ENCODE results near the gene SORCS1. TPM values are rescaled to one million over a fixed set of nuclear protein-coding genes. Genes with fewer than 3 reads are reported as not detected.

The SORCS1 gene
- total RNA-seq, 1 donor from 2014 or later: 1.1 TPM

GRCh38 chr10:106655636-106656035, 508.9 kb downstream of the SORCS1 start:
- H3K4me2 ChIP-seq (ENCODE audit: low read length): no peak overlapping the region
- no peak overlapping the region for H3K4me3 ChIP-seq (ENCODE audit: insufficient read depth, low read depth, low read length)
- H3K4me1 Mint-ChIP-seq (ENCODE audit: low read depth, unreplicated experiment): no peaks in the 10 kb centered on the region
- no peaks in the 10 kb centered on the region for H3K27me3 Mint-ChIP-seq (ENCODE audit: low read depth, unreplicated experiment)
- no peak overlapping the region for H3K4me3 Mint-ChIP-seq (ENCODE audit: unreplicated experiment)
- no peaks in the 10 kb centered on the region for H3K27me3 ChIP-seq (ENCODE audit: insufficient read depth, low read length)
- TF ChIP-seq, protein P1, sequence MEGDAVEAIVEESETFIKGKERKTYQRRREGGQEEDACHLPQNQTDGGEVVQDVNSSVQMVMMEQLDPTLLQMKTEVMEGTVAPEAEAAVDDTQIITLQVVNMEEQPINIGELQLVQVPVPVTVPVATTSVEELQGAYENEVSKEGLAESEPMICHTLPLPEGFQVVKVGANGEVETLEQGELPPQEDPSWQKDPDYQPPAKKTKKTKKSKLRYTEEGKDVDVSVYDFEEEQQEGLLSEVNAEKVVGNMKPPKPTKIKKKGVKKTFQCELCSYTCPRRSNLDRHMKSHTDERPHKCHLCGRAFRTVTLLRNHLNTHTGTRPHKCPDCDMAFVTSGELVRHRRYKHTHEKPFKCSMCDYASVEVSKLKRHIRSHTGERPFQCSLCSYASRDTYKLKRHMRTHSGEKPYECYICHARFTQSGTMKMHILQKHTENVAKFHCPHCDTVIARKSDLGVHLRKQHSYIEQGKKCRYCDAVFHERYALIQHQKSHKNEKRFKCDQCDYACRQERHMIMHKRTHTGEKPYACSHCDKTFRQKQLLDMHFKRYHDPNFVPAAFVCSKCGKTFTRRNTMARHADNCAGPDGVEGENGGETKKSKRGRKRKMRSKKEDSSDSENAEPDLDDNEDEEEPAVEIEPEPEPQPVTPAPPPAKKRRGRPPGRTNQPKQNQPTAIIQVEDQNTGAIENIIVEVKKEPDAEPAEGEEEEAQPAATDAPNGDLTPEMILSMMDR (IDR thresholded peaks at IDR 0.05; ENCODE audit: insufficient read depth, low read depth, low read length): no peak
- TF ChIP-seq EZH2 (IDR thresholded peaks at IDR 0.05; ENCODE audit: insufficient read depth, low read length): no peak
- no peak overlapping the region for H3K27ac Mint-ChIP-seq (ENCODE audit: unreplicated experiment)
- no peak for FAIRE-seq
- no peaks in the 10 kb centered on the region for H3K79me2 ChIP-seq (ENCODE audit: insufficient read depth, low read length)
- no peaks in the 10 kb centered on the region for H4K20me1 ChIP-seq (ENCODE audit: insufficient read depth, low read length)
- H3K9me3 ChIP-seq (ENCODE audit: insufficient read depth, low read depth, low read length): no peaks in the 10 kb centered on the region
- H3K4me1 ChIP-seq (ENCODE audit: insufficient read depth, low read length): no peaks in the 10 kb centered on the region
- H3K36me3 ChIP-seq (ENCODE audit: insufficient read depth, low read length): no peaks in the 10 kb centered on the region
- H3K36me3 Mint-ChIP-seq (ENCODE audit: low read depth, unreplicated experiment): no peaks in the 10 kb centered on the region
- no peak overlapping the region for H3K27ac ChIP-seq (ENCODE audit: low read depth, low read length)
- no peak overlapping the region for H2AFZ ChIP-seq (ENCODE audit: low read depth, low read length)
- no peak for DNase-seq (ENCODE audit: low read depth)
- no peaks in the 10 kb centered on the region for H3K9me3 Mint-ChIP-seq (ENCODE audit: unreplicated experiment)
- H3K9ac ChIP-seq (ENCODE audit: low read length): no peak overlapping the region

GRCh38 chr10:106655165-106655564, 509.3 kb downstream of the SORCS1 start:
- no peaks in the 10 kb centered on the region for H3K4me1 Mint-ChIP-seq (ENCODE audit: low read depth, unreplicated experiment)
- H3K79me2 ChIP-seq (ENCODE audit: insufficient read depth, low read length): no peaks in the 10 kb centered on the region
- H3K27me3 Mint-ChIP-seq (ENCODE audit: low read depth, unreplicated experiment): no peaks in the 10 kb centered on the region
- no peak overlapping the region for H3K4me3 ChIP-seq (ENCODE audit: insufficient read depth, low read depth, low read length)
- FAIRE-seq: no peak
- no peak for DNase-seq (ENCODE audit: low read depth)
- no peak overlapping the region for H3K4me3 Mint-ChIP-seq (ENCODE audit: unreplicated experiment)
- H3K27ac Mint-ChIP-seq (ENCODE audit: unreplicated experiment): no peak overlapping the region
- H4K20me1 ChIP-seq (ENCODE audit: insufficient read depth, low read length): no peaks in the 10 kb centered on the region
- H3K9ac ChIP-seq (ENCODE audit: low read length): no peak overlapping the region
- no peak overlapping the region for H3K27ac ChIP-seq (ENCODE audit: low read depth, low read length)
- no peaks in the 10 kb centered on the region for H3K36me3 Mint-ChIP-seq (ENCODE audit: low read depth, unreplicated experiment)
- no peaks in the 10 kb centered on the region for H3K4me1 ChIP-seq (ENCODE audit: insufficient read depth, low read length)
- no peak overlapping the region for H3K4me2 ChIP-seq (ENCODE audit: low read length)
- no peaks in the 10 kb centered on the region for H3K9me3 ChIP-seq (ENCODE audit: insufficient read depth, low read depth, low read length)
- no peak overlapping the region for H2AFZ ChIP-seq (ENCODE audit: low read depth, low read length)
- no peaks in the 10 kb centered on the region for H3K36me3 ChIP-seq (ENCODE audit: insufficient read depth, low read length)
- H3K27me3 ChIP-seq (ENCODE audit: insufficient read depth, low read length): no peaks in the 10 kb centered on the region
- no peaks in the 10 kb centered on the region for H3K9me3 Mint-ChIP-seq (ENCODE audit: unreplicated experiment)
- no peak for TF ChIP-seq EZH2 (IDR thresholded peaks at IDR 0.05; ENCODE audit: insufficient read depth, low read length)
- TF ChIP-seq, protein P1 (IDR thresholded peaks at IDR 0.05; ENCODE audit: insufficient read depth, low read depth, low read length): no peak

DNA sequence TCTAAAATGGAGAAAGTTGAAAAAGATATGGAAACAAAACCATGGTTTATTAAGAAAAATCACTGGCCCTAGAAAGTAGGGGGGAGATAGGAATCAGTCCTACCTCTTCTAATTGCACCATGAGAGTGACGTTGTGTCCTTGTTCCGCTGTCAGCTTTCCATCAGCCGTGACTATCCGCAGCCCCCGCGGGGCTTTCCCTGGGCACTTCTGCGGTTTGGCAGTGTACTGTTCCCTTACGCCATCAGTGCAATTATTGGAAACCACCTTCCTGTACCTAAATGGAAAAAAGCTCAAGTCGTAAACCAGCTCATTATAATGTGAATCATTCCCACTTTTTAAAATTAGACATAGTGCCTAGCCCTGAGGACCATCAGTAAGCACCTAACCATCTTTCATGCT, 512.2 kb downstream of the SORCS1 start:
- H3K4me1 Mint-ChIP-seq (ENCODE audit: low read depth, unreplicated experiment): no peaks in the 10 kb centered on the region
- no peaks in the 10 kb centered on the region for H3K79me2 ChIP-seq (ENCODE audit: insufficient read depth, low read length)
- H3K27me3 Mint-ChIP-seq (ENCODE audit: low read depth, unreplicated experiment): no peaks in the 10 kb centered on the region
- FAIRE-seq (no peak), DNase-seq (ENCODE audit: low read depth) (no peak)
- no peaks in the 10 kb centered on the region for H3K4me1 ChIP-seq (ENCODE audit: insufficient read depth, low read length)
- H3K9me3 Mint-ChIP-seq (ENCODE audit: unreplicated experiment): no peaks in the 10 kb centered on the region
- no peaks in the 10 kb centered on the region for H3K9me3 ChIP-seq (ENCODE audit: insufficient read depth, low read depth, low read length)
- H3K9ac ChIP-seq (ENCODE audit: low read length): no peak overlapping the region
- no peak overlapping the region for H3K4me2 ChIP-seq (ENCODE audit: low read length)
- H3K27ac Mint-ChIP-seq (ENCODE audit: unreplicated experiment): no peak overlapping the region
- no peak overlapping the region for H3K4me3 ChIP-seq (ENCODE audit: insufficient read depth, low read depth, low read length)
- H3K4me3 Mint-ChIP-seq (ENCODE audit: unreplicated experiment): no peak overlapping the region
- no peaks in the 10 kb centered on the region for H4K20me1 ChIP-seq (ENCODE audit: insufficient read depth, low read length)
- H2AFZ ChIP-seq (ENCODE audit: low read depth, low read length): no peak overlapping the region
- no peaks in the 10 kb centered on the region for H3K27me3 ChIP-seq (ENCODE audit: insufficient read depth, low read length)
- H3K27ac ChIP-seq (ENCODE audit: low read depth, low read length): no peak overlapping the region
- TF ChIP-seq, protein P1 (IDR thresholded peaks at IDR 0.05; ENCODE audit: insufficient read depth, low read depth, low read length): no peak
- no peak for TF ChIP-seq EZH2 (IDR thresholded peaks at IDR 0.05; ENCODE audit: insufficient read depth, low read length)
- no peaks in the 10 kb centered on the region for H3K36me3 ChIP-seq (ENCODE audit: insufficient read depth, low read length)
- no peaks in the 10 kb centered on the region for H3K36me3 Mint-ChIP-seq (ENCODE audit: low read depth, unreplicated experiment)
